OCI-LY1 (cell line): ENCODE results near the gene CCDC71L.

Experiments
- H2AFZ ChIP-seq: fragments of 200-600 bp; sonication (generic), shearing (Covaris generic); 2 replicates; pipeline ENCODE4 v1.6.0; 2014; ENCODE audit warnings: antibody characterized with exemption, mild to moderate bottlenecking, low read length
- H3F3A ChIP-seq: fragments of 200-600 bp; sonication (generic), shearing (Covaris generic); 2 replicates; pipeline ENCODE4 v1.6.0; 2014; ENCODE audit warnings: mild to moderate bottlenecking, antibody characterized with exemption, low read length, moderate library complexity; ENCODE audit not compliant: insufficient read depth
- H3K27ac ChIP-seq: fragments of 200-600 bp; sonication (generic); 2 replicates; pipeline ENCODE4 v1.5.1; 2014; ENCODE audit warnings: low read length, mixed run types, mild to moderate bottlenecking, low read depth; ENCODE audit not compliant: poor library complexity, severe bottlenecking
- H3K27me3 ChIP-seq: fragments of 200-600 bp; sonication (generic); 2 replicates; pipeline ENCODE4 v1.6.0; 2014; ENCODE audit warnings: antibody characterized with exemption, mild to moderate bottlenecking, low read length, moderate library complexity; ENCODE audit not compliant: insufficient read depth
- H3K36me3 ChIP-seq: fragments of 200-600 bp; sonication (generic); 2 replicates; pipeline ENCODE4 v1.6.1; 2014; ENCODE audit warnings: mild to moderate bottlenecking, antibody characterized with exemption, low read length, moderate library complexity, mixed read lengths; ENCODE audit not compliant: insufficient read depth
- H3K4me1 ChIP-seq: fragments of 200-600 bp; sonication (generic); 2 replicates; pipeline ENCODE4 v1.5.1; 2014; ENCODE audit warnings: mild to moderate bottlenecking, low read length, moderate library complexity; ENCODE audit not compliant: insufficient read depth, severe bottlenecking
- H3K4me2 ChIP-seq: fragments of 200-600 bp; sonication (generic), shearing (Covaris generic); 2 replicates; pipeline ENCODE4 v1.6.1; 2014; ENCODE audit warnings: low read length
- H3K4me3 ChIP-seq: fragments of 200-600 bp; sonication (generic); 2 replicates; pipeline ENCODE4 v1.5.1; 2014; ENCODE audit warnings: low read length, low read depth, mild to moderate bottlenecking, mixed read lengths; ENCODE audit not compliant: poor library complexity, severe bottlenecking
- H3K79me2 ChIP-seq: fragments of 200-600 bp; shearing (Covaris generic); 2 replicates; pipeline ENCODE4 v1.6.1; 2016; ENCODE audit warnings: mixed run types, low read length, mixed read lengths; ENCODE audit not compliant: insufficient read depth
- H3K9ac ChIP-seq: fragments of 200-600 bp; sonication (generic), shearing (Covaris generic); 2 replicates; pipeline ENCODE4 v1.6.1; 2014; ENCODE audit warnings: mild to moderate bottlenecking, low read length, mixed read lengths
- H3K9me2 ChIP-seq: fragments of 200-600 bp; sonication (generic), shearing (Covaris generic); 2 replicates; pipeline ENCODE4 v1.6.1; 2014; ENCODE audit warnings: low read depth, mild to moderate bottlenecking, low read length, mixed read lengths
- H3K9me3 ChIP-seq: fragments of 200-600 bp; shearing (Covaris generic); 2 replicates; pipeline ENCODE4 v1.6.1; 2014; ENCODE audit warnings: low read length, mixed read lengths
- H4K20me1 ChIP-seq: fragments of 200-600 bp; sonication (generic), shearing (Covaris generic); 2 replicates; pipeline ENCODE4 v1.6.0; 2016; ENCODE audit warnings: mild to moderate bottlenecking, low read length; ENCODE audit not compliant: insufficient read depth
- EZH2 ChIP-seq: fragments of 200-600 bp; sonication (generic), shearing (Covaris generic); IDR thresholded peaks from 2 replicates; pipeline ENCODE4 v1.8.0; 2017; ENCODE audit warnings: borderline replicate concordance, mixed run types, mild to moderate bottlenecking, antibody characterized with exemption, low read length, moderate library complexity, mixed read lengths
- TF ChIP-seq, protein P1 (sequence below): fragments of 200-600 bp; sonication (generic), shearing (Covaris generic); IDR thresholded peaks from 2 replicates; pipeline ENCODE4 v1.5.1; 2017; ENCODE audit warnings: mild to moderate bottlenecking, antibody characterized with exemption, low read length, moderate library complexity, mixed read lengths

Gene CCDC71L

DNA sequence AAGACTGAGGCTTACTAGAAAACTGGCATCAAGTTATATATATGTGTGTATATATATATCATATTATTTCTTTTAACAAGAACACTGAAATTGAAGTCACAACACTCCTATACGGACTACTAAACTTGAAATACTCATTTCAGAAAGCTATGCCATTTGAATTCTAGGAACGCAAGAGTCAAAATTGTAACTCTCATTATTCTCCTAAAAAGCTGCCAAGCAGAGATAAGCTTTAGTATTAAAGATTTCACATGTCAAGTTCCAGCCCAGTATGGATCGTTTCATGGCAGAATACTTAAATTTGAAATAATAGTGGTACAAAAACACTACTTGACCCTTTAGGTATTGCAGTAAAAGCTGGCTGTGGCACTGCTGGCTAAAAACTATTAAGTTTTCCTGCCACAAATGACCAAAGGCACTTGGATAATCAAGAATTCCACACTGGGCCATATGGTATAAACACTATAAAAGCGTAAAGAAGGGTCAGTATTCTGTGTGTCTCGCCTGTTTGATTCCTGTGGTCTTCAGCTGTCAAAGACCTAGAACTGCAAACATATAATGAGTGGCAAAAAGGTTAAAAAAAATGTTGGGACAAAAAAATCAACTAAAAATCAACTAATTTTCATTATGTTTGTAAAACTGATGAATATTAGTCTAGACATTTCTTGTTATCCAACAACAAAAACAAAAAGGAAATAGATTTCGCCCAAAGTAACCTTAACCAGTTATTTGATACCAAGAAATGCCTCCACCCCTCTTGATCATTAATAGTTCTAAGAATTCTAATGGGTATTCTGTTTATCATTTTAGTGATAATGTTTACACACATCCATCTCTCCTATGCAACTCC, 2.4 kb downstream of the CCDC71L start:
- Histone ChIP-seq H2AFZ (no peak overlapping the region), H3K9me3 (no peaks in the 10 kb centered on the region), H3K36me3 (no peaks in the 10 kb centered on the region), H3K79me2 (no peaks in the 10 kb centered on the region), H3K9me2 (no peaks in the 10 kb centered on the region), H3F3A (no peaks in the 10 kb centered on the region), H3K4me2 (peak overlapping the region; percentile 69; the same call in 1 of the 2 replicates), H3K4me1 (peaks cover 11% of the 10 kb centered on the region), H3K27me3 (0 out of 2 replicates have a peak, but pooled peaks cover 3% of the 10 kb centered on the region), H3K4me3 (no peak overlapping the region), H4K20me1 (no peaks in the 10 kb centered on the region), H3K9ac (no peak overlapping the region), H3K27ac (no peak overlapping the region)
- TF ChIP-seq, protein P1, sequence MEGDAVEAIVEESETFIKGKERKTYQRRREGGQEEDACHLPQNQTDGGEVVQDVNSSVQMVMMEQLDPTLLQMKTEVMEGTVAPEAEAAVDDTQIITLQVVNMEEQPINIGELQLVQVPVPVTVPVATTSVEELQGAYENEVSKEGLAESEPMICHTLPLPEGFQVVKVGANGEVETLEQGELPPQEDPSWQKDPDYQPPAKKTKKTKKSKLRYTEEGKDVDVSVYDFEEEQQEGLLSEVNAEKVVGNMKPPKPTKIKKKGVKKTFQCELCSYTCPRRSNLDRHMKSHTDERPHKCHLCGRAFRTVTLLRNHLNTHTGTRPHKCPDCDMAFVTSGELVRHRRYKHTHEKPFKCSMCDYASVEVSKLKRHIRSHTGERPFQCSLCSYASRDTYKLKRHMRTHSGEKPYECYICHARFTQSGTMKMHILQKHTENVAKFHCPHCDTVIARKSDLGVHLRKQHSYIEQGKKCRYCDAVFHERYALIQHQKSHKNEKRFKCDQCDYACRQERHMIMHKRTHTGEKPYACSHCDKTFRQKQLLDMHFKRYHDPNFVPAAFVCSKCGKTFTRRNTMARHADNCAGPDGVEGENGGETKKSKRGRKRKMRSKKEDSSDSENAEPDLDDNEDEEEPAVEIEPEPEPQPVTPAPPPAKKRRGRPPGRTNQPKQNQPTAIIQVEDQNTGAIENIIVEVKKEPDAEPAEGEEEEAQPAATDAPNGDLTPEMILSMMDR: no peak
- no peak for TF ChIP-seq EZH2

GRCh38 chr7:106657085-106657991, 3.6 kb downstream of the CCDC71L start:
- Histone ChIP-seq H4K20me1 (no peaks in the 10 kb centered on the region), H3K27ac (no peak overlapping the region), H3K36me3 (no peaks in the 10 kb centered on the region), H3K9ac (no peak overlapping the region), H3K79me2 (no peaks in the 10 kb centered on the region), H3K9me2 (no peaks in the 10 kb centered on the region), H2AFZ (no peak overlapping the region), H3F3A (no peaks in the 10 kb centered on the region), H3K4me1 (peaks cover 11% of the 10 kb centered on the region), H3K27me3 (0 out of 2 replicates have a peak, but pooled peaks cover 3% of the 10 kb centered on the region), H3K4me3 (no peak overlapping the region), H3K4me2 (no peak overlapping the region), H3K9me3 (no peaks in the 10 kb centered on the region)
- TF ChIP-seq, protein P1: no peak
- TF ChIP-seq EZH2: no peak

DNA sequence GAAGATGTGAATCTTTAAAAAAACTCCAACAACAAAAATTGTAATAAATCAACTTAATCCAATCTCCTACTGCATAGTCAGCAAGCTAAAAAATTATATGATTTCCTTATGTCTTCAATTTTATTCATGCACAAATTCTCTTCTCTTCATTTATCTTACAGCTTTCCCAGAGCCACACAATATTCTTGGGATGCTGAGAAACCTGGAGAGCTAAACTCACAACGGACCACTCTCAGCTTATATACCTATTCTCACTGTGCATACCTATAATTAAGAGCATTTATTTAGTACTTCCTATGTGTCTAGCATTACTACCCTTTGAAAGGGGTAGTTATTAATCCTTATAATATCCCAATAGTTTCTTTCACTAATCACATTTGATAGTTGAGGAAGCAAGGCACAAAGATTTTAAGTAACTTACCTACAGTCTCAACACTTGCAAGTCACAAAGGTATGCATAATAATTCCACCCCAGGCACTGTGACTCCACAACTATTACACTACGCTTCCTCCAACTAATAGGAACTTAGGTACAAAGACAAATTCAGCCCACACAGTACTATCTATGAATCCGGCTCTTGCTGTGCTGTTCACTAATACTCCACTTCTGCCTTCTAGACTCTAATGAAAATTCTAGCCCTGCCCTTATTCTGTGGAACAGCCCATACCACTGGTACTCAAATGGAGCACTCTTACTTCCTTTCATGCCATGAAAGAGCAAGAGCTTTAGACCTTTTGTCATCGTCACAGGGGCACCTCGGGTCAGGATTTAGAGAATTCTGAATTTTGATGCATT, 5.1 kb downstream of the CCDC71L start:
- H3K4me3 ChIP-seq: no peak overlapping the region
- no peaks in the 10 kb centered on the region for H3F3A ChIP-seq
- no peaks in the 10 kb centered on the region for H3K9me2 ChIP-seq
- no peak overlapping the region for H3K27ac ChIP-seq
- no peak for TF ChIP-seq EZH2
- TF ChIP-seq, protein P1: no peak
- no peak overlapping the region for H3K9ac ChIP-seq
- no peaks in the 10 kb centered on the region for H4K20me1 ChIP-seq
- no peaks in the 10 kb centered on the region for H3K36me3 ChIP-seq
- H3K4me1 ChIP-seq: peaks cover 11% of the 10 kb centered on the region
- H3K27me3 ChIP-seq: 0 out of 2 replicates have a peak, but pooled peaks cover 3% of the 10 kb centered on the region
- no peak overlapping the region for H3K4me2 ChIP-seq
- no peaks in the 10 kb centered on the region for H3K9me3 ChIP-seq
- no peak overlapping the region for H2AFZ ChIP-seq
- no peaks in the 10 kb centered on the region for H3K79me2 ChIP-seq
